ENCODE results near the gene EHMT1.
"Not testable (repeated sequence)": the region's sequence is repeated elsewhere in the genome, so short reads cannot be mapped to it uniquely, and the experiment has no call there.

GRCh38 chr9:137883977-137884376 is 265.2 kb downstream of the EHMT1 start:
- TF ChIP-seq CTCF, POLR2A, POLR2AphosphoS5 (IDR thresholded peaks at IDR 0.05): not testable (repeated sequence)
